WERI-Rb-1 (cell line): ENCODE measurements around the gene PTPN1.

Source experiments
- DNase-seq: peaks from one replicate; pipeline ENCODE4 v3.0.0-alpha.2; 2020
- H3K27ac ChIP-seq: fragments of 250-450 bp; sonication (Bioruptor Pico); 2 replicates; pipeline ENCODE4 v1.5.1; 2020; ENCODE audit warnings: mild to moderate bottlenecking, moderate library complexity
- H3K27me3 ChIP-seq: fragments of 250-450 bp; sonication (Bioruptor Pico); 2 replicates; pipeline ENCODE4 v1.5.1; 2021; ENCODE audit warnings: mild to moderate bottlenecking, low read depth, moderate library complexity; ENCODE audit not compliant: insufficient read depth, severe bottlenecking
- H3K36me3 ChIP-seq: fragments of 250-450 bp; sonication (Bioruptor Pico); 2 replicates; pipeline ENCODE4 v1.5.1; 2020; ENCODE audit warnings: mild to moderate bottlenecking, moderate library complexity
- H3K4me3 ChIP-seq: 2 replicates; pipeline ENCODE4 v1.5.1; 2011; ENCODE audit warnings: low read depth, mild to moderate bottlenecking, control low read depth, low read length
- H3K9me3 ChIP-seq: fragments of 250-450 bp; sonication (Bioruptor Pico); 2 replicates; pipeline ENCODE4 v1.5.1; 2021; ENCODE audit warnings: mild to moderate bottlenecking, moderate library complexity; ENCODE audit not compliant: severe bottlenecking
- TF ChIP-seq, protein P1 (sequence below): IDR thresholded peaks from 2 replicates; pipeline ENCODE4 v1.5.1; 2011; ENCODE audit warnings: low read depth, mild to moderate bottlenecking, control low read depth, inconsistent platforms, low read length

The PTPN1 gene

DNA sequence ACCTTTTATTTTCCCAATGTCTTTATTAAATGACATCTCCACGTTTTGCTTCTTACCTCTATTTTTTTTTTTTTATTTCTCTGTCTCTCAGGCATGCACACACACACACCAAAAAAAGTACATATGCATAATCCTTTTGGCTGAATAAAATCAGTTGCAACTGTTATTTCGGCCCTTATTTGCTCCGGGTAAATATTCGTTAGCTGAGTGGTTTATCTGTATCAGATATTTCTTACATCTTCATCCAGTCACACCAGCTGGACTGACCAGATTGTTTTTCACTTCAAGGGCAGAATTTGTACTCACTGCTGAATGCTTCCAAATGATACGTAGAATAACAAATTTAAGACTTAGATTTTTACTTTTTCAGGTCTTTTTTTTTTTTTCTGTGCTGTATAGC, 45.5 kb downstream of the PTPN1 start:
- no peaks in the 10 kb centered on the region for H3K9me3 ChIP-seq
- no peak overlapping the region for H3K4me3 ChIP-seq
- no peaks in the 10 kb centered on the region for H3K36me3 ChIP-seq
- TF ChIP-seq, protein P1, sequence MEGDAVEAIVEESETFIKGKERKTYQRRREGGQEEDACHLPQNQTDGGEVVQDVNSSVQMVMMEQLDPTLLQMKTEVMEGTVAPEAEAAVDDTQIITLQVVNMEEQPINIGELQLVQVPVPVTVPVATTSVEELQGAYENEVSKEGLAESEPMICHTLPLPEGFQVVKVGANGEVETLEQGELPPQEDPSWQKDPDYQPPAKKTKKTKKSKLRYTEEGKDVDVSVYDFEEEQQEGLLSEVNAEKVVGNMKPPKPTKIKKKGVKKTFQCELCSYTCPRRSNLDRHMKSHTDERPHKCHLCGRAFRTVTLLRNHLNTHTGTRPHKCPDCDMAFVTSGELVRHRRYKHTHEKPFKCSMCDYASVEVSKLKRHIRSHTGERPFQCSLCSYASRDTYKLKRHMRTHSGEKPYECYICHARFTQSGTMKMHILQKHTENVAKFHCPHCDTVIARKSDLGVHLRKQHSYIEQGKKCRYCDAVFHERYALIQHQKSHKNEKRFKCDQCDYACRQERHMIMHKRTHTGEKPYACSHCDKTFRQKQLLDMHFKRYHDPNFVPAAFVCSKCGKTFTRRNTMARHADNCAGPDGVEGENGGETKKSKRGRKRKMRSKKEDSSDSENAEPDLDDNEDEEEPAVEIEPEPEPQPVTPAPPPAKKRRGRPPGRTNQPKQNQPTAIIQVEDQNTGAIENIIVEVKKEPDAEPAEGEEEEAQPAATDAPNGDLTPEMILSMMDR: no peak
- no peaks in the 10 kb centered on the region for H3K27me3 ChIP-seq
- DNase-seq: no peak
- H3K27ac ChIP-seq: no peak overlapping the region

DNA sequence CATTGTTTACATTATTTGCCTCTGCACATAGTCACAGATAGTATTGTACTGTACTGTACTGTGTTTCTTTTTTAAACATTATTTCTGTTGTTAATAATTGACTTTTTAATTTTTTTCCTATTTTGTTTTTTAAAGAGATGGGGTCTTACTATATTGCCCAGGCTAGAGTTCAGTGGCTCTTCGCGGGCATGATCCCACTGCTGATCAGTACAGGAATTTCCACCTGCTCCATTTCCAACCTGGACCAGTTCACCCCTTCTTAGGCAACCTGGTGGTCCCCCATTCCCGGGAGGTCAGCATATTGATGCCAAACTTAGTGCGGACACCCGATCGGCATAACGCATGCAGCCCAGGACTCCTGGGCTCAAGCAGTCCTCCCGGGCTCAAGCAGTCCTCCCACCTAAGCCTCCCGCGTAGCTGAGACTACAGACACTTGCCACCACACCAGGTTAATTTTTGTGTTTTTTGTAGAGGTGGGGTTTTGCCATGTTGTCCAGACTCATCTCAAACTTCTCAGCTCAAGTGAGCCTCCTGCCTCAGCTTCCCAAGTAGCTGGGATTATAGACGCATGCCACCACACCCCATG, 47.5 kb downstream of the PTPN1 start:
- Histone ChIP-seq H3K27me3 (no peaks in the 10 kb centered on the region), H3K36me3 (peaks cover 9% of the 10 kb centered on the region), H3K4me3 (no peak overlapping the region), H3K27ac (no peak overlapping the region), H3K9me3 (no peaks in the 10 kb centered on the region)
- TF ChIP-seq, protein P1: no peak
- DNase-seq: no peak

DNA sequence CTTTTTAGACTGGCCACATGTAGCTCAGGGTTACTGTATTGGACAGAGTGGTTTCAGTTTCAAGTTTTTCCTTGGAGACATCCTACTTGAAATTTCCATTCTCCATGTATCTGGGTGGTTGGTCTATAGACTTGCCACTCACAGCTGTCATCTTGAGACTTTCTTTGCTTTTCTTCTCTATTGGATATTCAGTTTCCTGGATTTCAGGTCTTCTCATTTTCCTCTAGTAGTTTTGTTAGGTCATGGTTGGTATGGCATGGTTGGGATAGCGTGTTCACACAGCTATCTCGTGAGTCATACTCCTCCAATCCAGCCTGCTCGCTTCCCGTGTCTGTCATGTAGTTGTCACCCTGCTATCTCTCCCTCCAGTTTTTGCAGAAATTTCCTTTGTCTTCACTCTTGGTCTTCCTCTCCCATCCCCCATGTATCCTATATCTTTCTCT, 48.3 kb downstream of the PTPN1 start:
- TF ChIP-seq, protein P1: no peak

DNA sequence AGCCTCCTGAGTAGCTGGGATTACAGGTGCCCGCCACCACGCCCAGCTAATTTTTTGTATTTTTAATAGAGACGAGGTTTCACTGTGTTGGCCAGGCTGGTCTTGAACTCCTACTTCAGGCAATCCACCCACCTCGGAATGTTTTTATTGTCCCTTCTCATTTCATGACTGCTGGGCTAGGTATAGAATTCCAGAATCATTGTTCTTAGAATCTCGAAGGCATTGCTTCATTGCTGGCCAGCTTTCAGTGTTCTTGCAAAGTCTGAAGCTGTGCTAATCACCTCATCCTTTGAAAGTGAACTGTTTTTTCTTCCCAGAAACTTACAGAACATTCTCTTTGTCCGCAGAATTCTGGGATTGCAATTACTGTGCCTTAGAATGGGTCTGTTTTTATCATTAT, 49.0 kb downstream of the PTPN1 start:
- Histone ChIP-seq H3K9me3 (no peaks in the 10 kb centered on the region), H3K4me3 (no peak overlapping the region), H3K36me3 (peaks cover 10% of the 10 kb centered on the region), H3K27me3 (no peaks in the 10 kb centered on the region), H3K27ac (no peak overlapping the region)
- TF ChIP-seq, protein P1: no peak
- no peak for DNase-seq

More for the DNA sequence above, 48.3 kb downstream of the PTPN1 start:
- H3K9me3 ChIP-seq: no peaks in the 10 kb centered on the region
- H3K27me3 ChIP-seq: no peaks in the 10 kb centered on the region
- no peak overlapping the region for H3K27ac ChIP-seq
- no peak for DNase-seq
- no peak overlapping the region for H3K4me3 ChIP-seq
- peaks cover 10% of the 10 kb centered on the region for H3K36me3 ChIP-seq

DNA sequence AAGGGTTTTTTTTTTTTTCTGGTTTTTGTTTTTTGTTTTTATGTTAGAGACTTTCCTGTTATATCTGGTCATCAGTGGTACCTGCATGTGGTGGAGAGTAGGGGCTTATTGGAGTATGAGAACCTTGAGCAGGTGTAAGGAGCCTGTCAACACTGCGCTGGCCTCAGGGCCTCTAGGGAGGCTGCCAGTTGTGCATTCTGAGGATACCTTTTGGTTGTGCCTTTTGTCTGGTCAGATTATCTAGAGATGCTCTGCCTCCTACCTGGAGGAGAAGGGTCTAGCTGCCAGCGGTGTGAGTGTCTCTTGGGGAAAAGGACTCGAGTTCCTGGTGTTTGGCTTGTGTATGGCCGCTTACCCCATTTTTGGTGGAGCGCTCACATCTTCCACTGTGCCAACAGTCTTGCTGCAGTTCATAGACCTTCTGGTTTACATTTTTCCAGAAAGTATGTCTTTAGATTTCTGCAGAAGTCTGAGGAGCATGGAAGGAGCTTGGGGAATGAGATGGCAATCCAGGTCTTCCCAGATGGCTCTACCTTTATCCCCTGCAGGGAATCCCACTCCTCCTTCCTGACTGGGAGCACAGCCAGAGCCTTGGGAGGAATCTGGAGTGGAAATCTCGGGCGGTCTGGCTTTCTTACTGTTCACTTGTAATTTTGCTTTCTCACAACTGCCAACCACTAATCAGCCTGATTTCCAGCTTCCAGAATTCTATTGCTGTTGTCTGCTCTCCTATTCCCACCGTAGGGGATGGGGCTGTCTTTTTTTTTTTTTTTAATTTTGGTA, 49.9 kb downstream of the PTPN1 start:
- Histone ChIP-seq H3K27me3 (no peaks in the 10 kb centered on the region), H3K9me3 (no peaks in the 10 kb centered on the region), H3K36me3 (peaks cover 15% of the 10 kb centered on the region), H3K27ac (no peak overlapping the region), H3K4me3 (no peak overlapping the region)
- DNase-seq: no peak
- TF ChIP-seq, protein P1: no peak
